Skeletal muscle satellite cell (primary cell): Measurements from ENCODE around the gene MYLK3.

ENCODE experiments used
- H3K27me3 ChIP-seq: 2 replicates; pipeline ENCODE4 v1.7.0; 2013; ENCODE audit warnings: low read length; ENCODE audit not compliant: control insufficient read depth, insufficient read depth
- H3K36me3 ChIP-seq: 2 replicates; pipeline ENCODE4 v1.7.0; 2013; ENCODE audit warnings: mild to moderate bottlenecking, control low read depth, low read length; ENCODE audit not compliant: insufficient read depth
- H3K4me1 ChIP-seq: 2 replicates; pipeline ENCODE4 v1.7.0; 2013; ENCODE audit warnings: low read length; ENCODE audit not compliant: control insufficient read depth, insufficient read depth
- H3K4me2 ChIP-seq: 2 replicates; pipeline ENCODE4 v1.7.0; 2013; ENCODE audit warnings: mild to moderate bottlenecking, low read length
- H3K4me3 ChIP-seq: 2 replicates; pipeline ENCODE4 v1.7.0; 2013; ENCODE audit warnings: low read length
- H3K9ac ChIP-seq: 2 replicates; pipeline ENCODE4 v1.7.0; 2013; ENCODE audit warnings: mild to moderate bottlenecking, low read depth, low read length, moderate library complexity
- H3K9me3 ChIP-seq: replicated peaks from 2 replicates; pipeline ENCODE4 v1.7.0; 2013; ENCODE audit warnings: mild to moderate bottlenecking, control low read depth, low read length

Gene MYLK3

GRCh38 chr16:46732561-46732960, 15.6 kb downstream of the MYLK3 start:
- Histone ChIP-seq H3K27me3 (peaks cover 16% of the 10 kb centered on the region), H3K4me3 (no peak overlapping the region), H3K9ac (no peak overlapping the region), H3K36me3 (no peaks in the 10 kb centered on the region), H3K4me2 (no peak overlapping the region), H3K9me3 (no peaks in the 10 kb centered on the region), H3K4me1 (no peaks in the 10 kb centered on the region)

- no peak overlapping the region for H3K4me2 ChIP-seq
- H3K27me3 ChIP-seq = peaks cover 16% of the 10 kb centered on the region
- no peak overlapping the region for H3K9ac ChIP-seq
- no peaks in the 10 kb centered on the region for H3K36me3 ChIP-seq
- H3K9me3 ChIP-seq = no peaks in the 10 kb centered on the region
- no peak overlapping the region for H3K4me3 ChIP-seq
- H3K4me1 ChIP-seq = no peaks in the 10 kb centered on the region
Measured at GRCh38 chr16:46731691-46732555, 16.2 kb downstream of the MYLK3 start.

- Histone ChIP-seq H3K9me3 (no peaks in the 10 kb centered on the region), H3K36me3 (no peaks in the 10 kb centered on the region), H3K27me3 (peaks cover 16% of the 10 kb centered on the region), H3K4me1 (no peaks in the 10 kb centered on the region), H3K4me3 (no peak overlapping the region), H3K4me2 (no peak overlapping the region), H3K9ac (no peak overlapping the region)
Measured at GRCh38 chr16:46730801-46731690, 17.1 kb downstream of the MYLK3 start.

GRCh38 chr16:46730126-46730525, 18.0 kb downstream of the MYLK3 start:
- Histone ChIP-seq H3K27me3 (peaks cover 16% of the 10 kb centered on the region), H3K4me3 (no peak overlapping the region), H3K4me1 (no peaks in the 10 kb centered on the region), H3K9ac (no peak overlapping the region), H3K4me2 (no peak overlapping the region), H3K9me3 (no peaks in the 10 kb centered on the region), H3K36me3 (no peaks in the 10 kb centered on the region)

GRCh38 chr16:46729326-46729995, 18.7 kb downstream of the MYLK3 start:
- Histone ChIP-seq H3K27me3 (peaks cover 16% of the 10 kb centered on the region), H3K9me3 (no peaks in the 10 kb centered on the region), H3K4me2 (no peak overlapping the region), H3K4me1 (no peaks in the 10 kb centered on the region), H3K4me3 (no peak overlapping the region), H3K36me3 (no peaks in the 10 kb centered on the region), H3K9ac (no peak overlapping the region)

- Histone ChIP-seq H3K9ac (no peak overlapping the region), H3K4me2 (no peak overlapping the region), H3K4me3 (no peak overlapping the region), H3K36me3 (no peaks in the 10 kb centered on the region), H3K9me3 (no peaks in the 10 kb centered on the region), H3K27me3 (peaks cover 10% of the 10 kb centered on the region), H3K4me1 (no peaks in the 10 kb centered on the region)
Measured at GRCh38 chr16:46728806-46729205, 19.3 kb downstream of the MYLK3 start.

- Histone ChIP-seq H3K4me2 (no peak overlapping the region), H3K9ac (no peak overlapping the region), H3K27me3 (peaks cover 6% of the 10 kb centered on the region), H3K4me1 (no peaks in the 10 kb centered on the region), H3K4me3 (no peak overlapping the region), H3K36me3 (no peaks in the 10 kb centered on the region), H3K9me3 (no peaks in the 10 kb centered on the region)
Measured at GRCh38 chr16:46727630-46728029, 20.5 kb downstream of the MYLK3 start.

- Histone ChIP-seq H3K9ac (no peak overlapping the region), H3K36me3 (no peaks in the 10 kb centered on the region), H3K4me2 (no peak overlapping the region), H3K4me1 (no peaks in the 10 kb centered on the region), H3K9me3 (no peaks in the 10 kb centered on the region), H3K4me3 (no peak overlapping the region), H3K27me3 (peaks cover 6% of the 10 kb centered on the region)
Measured at GRCh38 chr16:46727184-46727583, 21.0 kb downstream of the MYLK3 start.

- H3K4me3 ChIP-seq = no peak overlapping the region
- H3K27me3 ChIP-seq = no peaks in the 10 kb centered on the region
- no peaks in the 10 kb centered on the region for H3K4me1 ChIP-seq
- H3K9ac ChIP-seq = no peak overlapping the region
- no peaks in the 10 kb centered on the region for H3K9me3 ChIP-seq
- H3K4me2 ChIP-seq = no peak overlapping the region
- no peaks in the 10 kb centered on the region for H3K36me3 ChIP-seq
Measured at GRCh38 chr16:46721885-46722284, 26.3 kb downstream of the MYLK3 start.

GRCh38 chr16:46720619-46721018, 27.5 kb downstream of the MYLK3 start:
- Histone ChIP-seq H3K36me3 (no peaks in the 10 kb centered on the region), H3K27me3 (no peaks in the 10 kb centered on the region), H3K4me3 (no peak overlapping the region), H3K9me3 (no peaks in the 10 kb centered on the region), H3K4me1 (no peaks in the 10 kb centered on the region), H3K9ac (no peak overlapping the region), H3K4me2 (no peak overlapping the region)

GRCh38 chr16:46719528-46719927, 28.6 kb downstream of the MYLK3 start:
- H3K36me3 ChIP-seq = no peaks in the 10 kb centered on the region
- no peaks in the 10 kb centered on the region for H3K4me1 ChIP-seq
- H3K4me2 ChIP-seq = no peak overlapping the region
- H3K9ac ChIP-seq = no peak overlapping the region
- H3K4me3 ChIP-seq = no peak overlapping the region
- no peaks in the 10 kb centered on the region for H3K27me3 ChIP-seq
- H3K9me3 ChIP-seq = no peaks in the 10 kb centered on the region
